GM21786 (cell line): ENCODE data around the gene ATOH1.

Experiments
- ATAC-seq: cut with Tn5 transposase; IDR thresholded peaks from one replicate; pipeline ENCODE4 v1.9.1; 2021; ENCODE audit not compliant: unreplicated experiment

The ATOH1 gene

GRCh38 chr4:93834249-93835066, 5.9 kb downstream of the ATOH1 start:
- ATAC-seq: no peak

DNA sequence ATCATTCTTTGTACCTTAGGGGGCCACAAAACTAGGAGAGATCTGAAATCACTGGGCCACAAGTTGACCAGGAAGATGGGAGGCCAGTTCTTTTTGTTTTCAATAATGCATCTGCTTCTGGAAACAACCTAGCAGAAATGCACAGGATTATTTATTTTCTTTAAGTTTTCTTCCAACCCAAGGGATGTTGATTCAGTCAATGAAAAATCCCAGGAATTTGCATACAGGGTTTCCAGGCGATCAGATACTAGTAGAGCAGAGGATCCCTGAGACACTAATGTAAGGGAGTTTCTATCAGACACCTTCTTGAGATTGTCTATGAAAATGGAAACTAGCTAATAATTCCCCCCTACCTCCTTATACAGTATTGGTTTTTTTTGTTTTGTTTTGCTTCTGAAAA, 7.4 kb downstream of the ATOH1 start:
- ATAC-seq: no peak

DNA sequence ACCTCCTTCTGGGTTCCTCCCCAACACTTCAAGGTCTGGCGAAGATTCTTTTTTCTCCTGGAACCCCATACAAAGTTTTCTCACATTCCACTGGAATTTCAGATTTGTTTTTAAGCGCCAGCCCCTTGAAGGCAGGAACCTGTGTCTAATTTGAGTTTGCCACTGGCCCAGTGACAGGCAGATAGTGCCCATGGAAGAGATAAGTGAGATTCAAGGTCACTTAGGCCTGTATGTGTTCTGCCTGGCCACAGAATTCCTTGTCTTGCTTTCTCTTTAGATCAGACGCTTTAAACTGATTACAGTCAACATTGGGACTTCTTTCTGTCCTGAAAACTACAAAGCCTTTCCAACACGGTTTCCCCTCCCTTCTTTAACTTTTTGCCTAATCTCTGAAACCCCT, 11.2 kb downstream of the ATOH1 start:
- no peak for ATAC-seq

GRCh38 chr4:93841803-93842345, 13.3 kb downstream of the ATOH1 start:
- ATAC-seq: peak; percentile 54

GRCh38 chr4:93842601-93843252, 14.2 kb downstream of the ATOH1 start:
- peak; percentile 74 for ATAC-seq

DNA sequence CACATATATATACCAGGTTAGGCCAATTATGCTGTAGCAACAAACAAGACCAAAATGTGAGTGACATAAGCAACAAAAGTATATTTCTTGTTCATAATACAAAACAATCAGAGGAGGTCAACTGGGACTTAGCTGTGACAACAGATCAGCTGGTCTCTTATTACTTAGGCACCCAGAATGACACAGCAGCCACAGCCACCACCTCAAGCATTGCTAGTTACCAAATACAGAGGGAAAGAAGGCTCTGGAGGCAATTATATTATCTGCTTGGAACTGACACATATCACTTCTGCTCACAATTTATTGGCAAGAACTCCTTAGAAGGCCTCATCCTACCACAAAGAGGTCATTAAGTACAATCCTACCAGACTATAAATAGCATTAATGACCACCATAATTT, 15.2 kb downstream of the ATOH1 start:
- ATAC-seq: no peak

DNA sequence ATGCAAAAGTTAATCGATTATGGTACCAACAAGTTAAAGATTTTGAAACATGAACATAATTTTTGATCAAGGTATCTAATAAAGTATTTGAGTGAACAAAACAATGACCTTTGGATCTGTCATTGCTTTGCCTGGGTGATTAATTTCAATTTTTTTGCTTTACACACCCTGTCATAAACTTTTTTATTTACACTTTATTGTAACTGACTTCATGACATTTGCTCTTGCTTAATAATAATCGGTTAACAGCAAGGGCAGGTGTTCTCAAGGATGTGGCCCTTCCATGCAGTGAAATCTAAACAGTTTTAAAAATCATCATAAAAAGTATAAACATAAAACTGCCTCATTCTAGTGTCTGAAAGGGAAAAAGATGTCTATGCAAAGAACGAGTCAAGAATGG, 24.1 kb downstream of the ATOH1 start:
- ATAC-seq: no peak

- ATAC-seq: no peak
Observed at GRCh38 chr4:93855926-93856325, 27.4 kb downstream of the ATOH1 start.

- ATAC-seq: no peak
Observed at GRCh38 chr4:93865650-93866049, 37.1 kb downstream of the ATOH1 start.

GRCh38 chr4:93867416-93868001, 39.0 kb downstream of the ATOH1 start:
- ATAC-seq: no peak

GRCh38 chr4:93870876-93871458, 42.4 kb downstream of the ATOH1 start:
- ATAC-seq: peak; percentile 51

DNA sequence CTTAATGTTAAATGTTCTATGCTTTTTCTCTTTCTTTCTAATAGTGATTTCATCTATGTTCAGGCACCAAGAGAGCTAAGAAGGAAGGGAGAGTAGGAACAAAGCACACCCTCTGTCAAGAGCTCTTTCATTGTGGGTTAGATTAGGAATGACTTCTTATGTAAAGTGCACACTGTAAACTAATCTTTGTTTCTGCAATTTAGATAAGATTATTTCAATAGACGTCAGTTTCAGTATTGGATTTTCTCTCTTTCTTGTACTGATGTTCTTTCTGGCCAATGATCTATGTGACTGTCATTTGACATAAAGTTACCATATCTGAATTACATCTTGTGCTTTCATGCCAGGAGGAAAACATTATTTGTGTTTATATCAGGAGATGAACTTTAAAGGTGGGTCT, 48.2 kb downstream of the ATOH1 start:
- no peak for ATAC-seq

- peak; percentile 42 for ATAC-seq
Observed at GRCh38 chr4:93878566-93878965, 50.0 kb downstream of the ATOH1 start.

GRCh38 chr4:93879919-93880318, 51.4 kb downstream of the ATOH1 start:
- peak; percentile 84 for ATAC-seq
